GM13976 (cell line): ENCODE data around the gene COA1.
"Not testable (repeated sequence)": the region's sequence is repeated elsewhere in the genome, so short reads cannot be mapped to it uniquely, and the experiment has no call there.

Experiments used
- DNase-seq: peaks from one replicate; pipeline ENCODE4 v3.0.0; 2012; ENCODE audit warnings: low spot score
- CTCF ChIP-seq: IDR thresholded peaks from 2 replicates; pipeline ENCODE4 v1.5.1; 2012; ENCODE audit warnings: borderline replicate concordance, mild to moderate bottlenecking; ENCODE audit not compliant: insufficient read depth; ENCODE audit errors: extremely low read depth, missing control alignments, control extremely low read depth
- in situ Hi-C: fragments of 300-500 bp; cut with MboI; formaldehyde crosslinking; loops from one replicate; pipeline ENCODE4 v1.12.0; 2022; ENCODE audit warnings: low sequenced_read_pairs, mixed read lengths, inconsistent platforms; ENCODE audit not compliant: unreplicated experiment

COA1 gene

GRCh38 chr7:43691611-43692010 is 37.7 kb downstream of the COA1 start:
- TF ChIP-seq CTCF, result no peak
- DNase-seq, result no peak
- in situ Hi-C loops, result loop anchor here (10.0 kb wide), 1 partner anchor 107 kb away; the partner anchor contains the start of gene STK17A

- no peak for DNase-seq
- in situ Hi-C loops, result no loop called here
- no peak for TF ChIP-seq CTCF
Measured at GRCh38 chr7:43689115-43689514, 40.2 kb downstream of the COA1 start.

GRCh38 chr7:43687866-43688265 is 41.5 kb downstream of the COA1 start:
- DNase-seq, in situ Hi-C loops: not testable (repeated sequence)

- no peak for TF ChIP-seq CTCF
- DNase-seq, result no peak
- in situ Hi-C loops, result no loop called here
Measured at GRCh38 chr7:43686991-43687390, 42.3 kb downstream of the COA1 start.

- in situ Hi-C loops, result no loop called here
- no peak for TF ChIP-seq CTCF
- DNase-seq, result no peak
Measured at GRCh38 chr7:43680736-43681135, 48.6 kb downstream of the COA1 start.

- in situ Hi-C loops, result no loop called here
- no peak for DNase-seq
- TF ChIP-seq CTCF, result no peak
Measured at GRCh38 chr7:43679210-43680068, 49.9 kb downstream of the COA1 start.

- no peak for DNase-seq
- in situ Hi-C loops, result no loop called here
- no peak for TF ChIP-seq CTCF
Measured at GRCh38 chr7:43678315-43678714, 51.0 kb downstream of the COA1 start.
